Right ventricle myocardium inferior (tissue), 1 donor: ENCODE measurements around the gene PCDH15. TPM values are rescaled to one million over a fixed set of nuclear protein-coding genes. Genes with fewer than 3 reads are reported as not detected.
"Not testable (repeated sequence)": the region's sequence is repeated elsewhere in the genome, so short reads cannot be mapped to it uniquely, and the experiment has no call there.

Source experiments
- ATAC-seq: fragments of 200-7000 bp; cut with Tn5 transposase; one replicate; pipeline ENCODE4 v1.9.1; 2020; ENCODE audit warnings: mild to moderate bottlenecking, moderate library complexity
- DNase-seq: peaks from one replicate; pipeline ENCODE4 v3.0.0; 2021; ENCODE audit errors: missing footprints
- intact Hi-C: fragments of 100-400 bp; cut with DNase I; formaldehyde crosslinking; loops from one replicate; pipeline ENCODE4 v1.11.0; 2022
- total RNA-seq: library from RNA; stranded (reverse); fragmentation: NEBNext Ultra II Directional; extraction: Animal tissue kit (Norgen Biotek cat#: 25700); gene quantifications from one replicate; pipeline ENCODE4 v1.2.1, GENCODE V29; 2021
- donor health status: DM: no; HTN: yes; CAD: no; lungs with severe emphysema.

The PCDH15 gene
- total RNA-seq, 1 donor from 2014 or later: 0.41 TPM

- intact Hi-C loops: no loop called here
- ATAC-seq (peak; percentile 13), DNase-seq (no peak)
These were observed 331.3 kb downstream of the PCDH15 start for GRCh38 chr10:54469587-54470323.

GRCh38 chr10:54454271-54454670 is 346.8 kb downstream of the PCDH15 start:
- intact Hi-C loops: no loop called here
- DNase-seq (no peak), ATAC-seq (no peak)

DNA sequence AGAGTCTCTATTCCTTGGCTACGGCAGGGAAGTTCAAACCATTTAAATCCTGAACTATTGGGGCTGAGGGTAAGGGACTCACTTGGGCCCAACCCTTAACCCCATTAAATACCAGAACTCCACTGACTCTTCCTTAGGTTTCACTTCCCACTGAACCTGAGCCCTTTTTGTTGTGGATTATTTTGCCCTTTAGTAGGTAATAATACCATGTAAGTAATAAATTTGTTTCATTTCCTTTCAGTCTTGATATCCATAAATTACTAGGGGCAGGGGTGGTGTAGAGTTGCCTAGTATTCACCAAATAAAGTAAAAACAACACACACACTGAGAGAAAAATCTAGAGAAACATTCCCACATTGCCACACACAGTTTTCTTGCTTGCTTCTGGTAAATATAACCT is 352.0 kb downstream of the PCDH15 start:
- ATAC-seq (no peak), DNase-seq (no peak)
- intact Hi-C loops: no loop called here

- intact Hi-C loops: no loop called here
- no peak for ATAC-seq
- no peak for DNase-seq
These were observed 356.9 kb downstream of the PCDH15 start for GRCh38 chr10:54444170-54444569.

- no peak for DNase-seq
- ATAC-seq: no peak
- intact Hi-C loops: no loop called here
These were observed 359.8 kb downstream of the PCDH15 start for GRCh38 chr10:54441275-54441674.

DNA sequence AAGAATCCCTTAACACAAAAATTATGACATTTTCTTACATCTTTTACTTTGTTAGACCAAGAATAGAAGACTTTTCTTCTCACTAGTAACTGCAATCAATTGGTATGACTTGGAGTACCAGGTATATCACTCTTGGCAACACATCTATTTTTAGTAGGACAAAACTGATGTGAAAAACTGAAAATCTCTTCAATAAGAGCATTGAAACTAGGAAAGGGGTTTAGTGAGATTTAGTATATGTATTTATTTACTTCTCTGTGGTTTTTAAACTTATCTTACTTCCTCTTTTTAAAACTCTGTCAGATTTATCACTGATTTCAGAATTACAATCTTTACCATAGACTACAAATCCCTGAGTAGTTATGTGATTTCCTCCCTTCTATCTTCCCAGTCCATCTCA is 366.2 kb downstream of the PCDH15 start:
- DNase-seq: no peak
- ATAC-seq: no peak
- intact Hi-C loops: no loop called here

DNA sequence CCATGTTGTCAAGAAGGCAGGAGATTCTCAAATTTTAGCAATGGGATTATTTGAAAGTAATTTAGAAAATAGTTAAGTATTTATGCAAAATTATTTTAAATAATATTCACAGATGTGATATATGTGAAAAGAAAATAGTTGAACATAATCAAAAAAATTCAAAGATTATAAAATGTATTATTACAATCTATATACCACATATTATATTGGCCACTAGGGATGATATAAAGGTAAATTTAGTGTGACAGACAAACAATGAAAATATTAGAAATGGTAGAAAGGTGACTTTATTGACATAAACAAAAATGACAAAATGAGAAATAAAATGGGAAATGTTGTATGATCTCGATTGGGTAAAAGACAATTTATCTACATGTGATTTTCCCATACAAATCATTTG is 385.5 kb downstream of the PCDH15 start:
- intact Hi-C loops: no loop called here
- ATAC-seq (no peak), DNase-seq (no peak)

GRCh38 chr10:54402576-54402975 is 398.5 kb downstream of the PCDH15 start:
- no peak for DNase-seq
- intact Hi-C loops: no loop called here
- no peak for ATAC-seq

GRCh38 chr10:54396031-54396430 is 405.0 kb downstream of the PCDH15 start:
- intact Hi-C loops: loop anchor here (10.0 kb wide), 1 partner anchor 401 kb away; no protein-coding TSS in a partner anchor
- no peak for DNase-seq
- ATAC-seq: no peak

- intact Hi-C loops: loop anchor here (10.0 kb wide), 1 partner anchor 400 kb away; no protein-coding TSS in a partner anchor
- not testable (repeated sequence) for ATAC-seq, DNase-seq
These were observed 406.4 kb downstream of the PCDH15 start for GRCh38 chr10:54394598-54394997.

DNA sequence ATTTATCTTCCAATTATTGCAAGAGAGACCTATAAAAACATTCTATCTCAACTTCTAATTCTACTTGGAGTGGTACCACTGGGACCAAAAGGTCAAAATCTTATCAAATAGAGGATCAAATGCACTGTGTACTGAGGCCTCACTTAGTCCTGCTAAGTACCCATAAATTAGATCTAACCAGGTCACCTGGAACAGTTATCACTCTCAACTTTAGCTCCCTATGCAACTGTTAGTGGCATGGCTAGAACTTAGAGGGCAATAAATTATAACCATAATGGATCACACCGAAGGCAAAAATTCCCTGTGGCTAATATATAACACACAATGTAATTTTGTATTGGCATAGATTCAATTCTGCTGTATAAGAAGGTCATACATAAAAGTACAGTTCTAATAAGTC is 428.9 kb downstream of the PCDH15 start:
- intact Hi-C loops: no loop called here
- ATAC-seq: no peak
- DNase-seq: no peak

DNA sequence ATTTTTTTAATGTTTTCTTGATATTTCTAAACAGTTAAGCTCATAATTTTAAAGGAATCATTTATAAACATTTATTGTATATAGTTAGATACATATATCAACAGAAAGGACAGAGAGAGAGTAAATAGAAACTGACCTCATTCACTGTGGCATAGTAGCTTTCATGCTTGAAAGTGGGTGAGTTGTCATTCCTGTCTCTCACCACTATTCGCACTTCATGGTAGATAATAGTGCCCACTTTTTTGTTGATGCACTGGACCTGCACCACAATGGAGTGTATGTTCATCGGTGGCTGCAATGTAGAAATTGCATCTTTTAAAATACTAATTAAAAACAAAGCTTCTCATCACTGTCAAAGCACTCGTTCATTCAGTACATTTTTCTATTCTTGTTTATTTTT is 432.0 kb downstream of the PCDH15 start:
- intact Hi-C loops: no loop called here
- DNase-seq (no peak), ATAC-seq (no peak)

- intact Hi-C loops: no loop called here
- no peak for ATAC-seq
- DNase-seq: no peak
These were observed 437.6 kb downstream of the PCDH15 start for GRCh38 chr10:54363390-54363789.

DNA sequence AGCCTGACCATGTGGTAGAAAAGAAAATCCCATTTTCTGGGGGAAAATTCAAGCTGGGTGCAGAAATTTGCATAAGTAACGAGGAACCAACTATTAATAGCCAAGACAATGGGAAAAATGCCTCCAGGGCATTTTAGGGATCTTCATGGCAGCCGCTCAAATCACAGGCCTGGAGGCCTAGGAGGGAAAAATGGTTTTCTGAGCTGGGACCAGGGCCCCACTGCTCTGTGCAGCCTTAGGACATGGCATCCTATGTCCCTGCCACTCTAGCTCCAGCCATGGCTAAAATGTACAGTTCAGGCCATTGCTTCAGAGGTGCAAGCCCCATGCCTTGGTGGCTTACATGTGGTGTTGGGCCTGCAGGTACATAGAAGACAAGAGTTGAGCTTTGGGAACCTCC is 459.0 kb downstream of the PCDH15 start:
- ATAC-seq (no peak), DNase-seq (no peak)
- intact Hi-C loops: no loop called here

- ATAC-seq (no peak), DNase-seq (no peak)
- intact Hi-C loops: no loop called here
These were observed 465.7 kb downstream of the PCDH15 start for GRCh38 chr10:54335296-54335695.

DNA sequence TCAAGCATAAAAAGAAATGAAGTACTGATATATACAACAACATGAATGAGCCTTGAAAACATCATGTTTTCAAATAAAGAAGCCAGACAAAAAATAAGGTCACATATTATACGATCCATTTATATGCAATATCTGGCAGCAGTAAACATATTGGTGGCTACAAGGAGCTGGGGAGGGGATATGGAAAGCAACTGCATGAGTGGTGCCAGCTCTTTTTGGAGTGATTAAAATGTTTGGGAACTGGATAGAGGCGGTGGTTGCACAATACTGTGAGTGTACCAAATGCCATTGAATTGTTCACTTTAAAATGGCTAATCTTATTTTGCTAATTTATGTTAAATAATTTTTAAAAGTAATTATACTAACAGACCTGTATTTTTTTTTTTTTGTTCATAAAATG is 481.7 kb downstream of the PCDH15 start:
- intact Hi-C loops: no loop called here
- ATAC-seq (no peak), DNase-seq (no peak)

GRCh38 chr10:54318470-54318869 is 482.6 kb downstream of the PCDH15 start:
- ATAC-seq: no peak

GRCh38 chr10:54314430-54314829 is 486.6 kb downstream of the PCDH15 start:
- intact Hi-C loops: no loop called here
- ATAC-seq: no peak
- no peak for DNase-seq

More at GRCh38 chr10:54318470-54318869, 482.6 kb downstream of the PCDH15 start:
- intact Hi-C loops: no loop called here
- no peak for DNase-seq

GRCh38 chr10:54284526-54285193 is 516.4 kb downstream of the PCDH15 start:
- ATAC-seq (no peak), DNase-seq (no peak)
- intact Hi-C loops: no loop called here

DNA sequence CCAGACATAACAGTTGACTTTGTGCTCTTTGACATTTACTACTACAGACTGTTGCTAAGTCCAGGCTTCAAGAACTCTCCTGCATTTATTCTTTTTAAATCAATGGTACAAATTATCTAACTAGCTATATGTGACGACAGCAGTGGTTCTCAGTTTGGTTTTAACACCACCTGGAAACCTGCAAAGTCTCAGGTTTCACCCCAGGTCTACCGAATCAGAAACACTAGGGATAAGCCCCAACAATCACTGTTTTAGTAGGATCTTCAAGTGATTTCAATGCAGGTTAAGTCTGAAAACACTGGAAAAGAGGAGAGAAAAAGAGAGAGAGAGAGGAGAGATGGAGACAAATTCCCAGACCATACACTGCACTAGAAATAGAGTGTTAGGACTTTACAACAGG is 519.0 kb downstream of the PCDH15 start:
- intact Hi-C loops: no loop called here
- no peak for DNase-seq

More for the DNA sequence above, 519.0 kb downstream of the PCDH15 start:
- no peak for ATAC-seq
